Progenitor cell of endocrine pancreas (in vitro differentiated cells): ENCODE data around the gene M1AP. TPM values are rescaled to one million over a fixed set of nuclear protein-coding genes. Genes with fewer than 3 reads are reported as not detected.
"Not testable (repeated sequence)": the region's sequence is repeated elsewhere in the genome, so short reads cannot be mapped to it uniquely, and the experiment has no call there.

Source experiments
- DNase-seq: peaks from one replicate; pipeline ENCODE4 v3.0.0; 2021; ENCODE audit warnings: low spot score; ENCODE audit not compliant: unreplicated experiment
- H3K27ac Mint-ChIP-seq: 2 replicates; pipeline ENCODE4 v1.8.0; 2021; ENCODE audit warnings: mild to moderate bottlenecking, moderate library complexity, mixed read lengths
- H3K27me3 Mint-ChIP-seq: 2 replicates; pipeline ENCODE4 v1.8.0; 2021; ENCODE audit warnings: mixed read lengths
- H3K36me3 Mint-ChIP-seq: 2 replicates; pipeline ENCODE4 v1.8.0; 2022; ENCODE audit warnings: mixed read lengths; ENCODE audit not compliant: insufficient read depth
- H3K4me1 Mint-ChIP-seq: 2 replicates; pipeline ENCODE4 v1.8.0; 2021; ENCODE audit warnings: low read depth, mixed read lengths
- H3K4me3 Mint-ChIP-seq: 2 replicates; pipeline ENCODE4 v1.8.0; 2021; ENCODE audit warnings: low read depth, mild to moderate bottlenecking, moderate library complexity, mixed read lengths
- H3K9me3 Mint-ChIP-seq: 2 replicates; pipeline ENCODE4 v1.8.0; 2021; ENCODE audit warnings: low read depth, mixed read lengths
- total RNA-seq: library from RNA; stranded (reverse); gene quantifications from 2 replicates; pipeline ENCODE4 v1.2.1, GENCODE V29; 2021
- TF ChIP-seq, protein P1 (sequence below): fragments of 200-600 bp; sonication (generic); IDR thresholded peaks from one replicate; pipeline ENCODE4 v1.5.0; 2021; ENCODE audit warnings: antibody characterized with exemption, mild to moderate bottlenecking; ENCODE audit not compliant: unreplicated experiment

The M1AP gene
- total RNA-seq, 1 donor from 2014 or later, result 2.5 TPM

DNA sequence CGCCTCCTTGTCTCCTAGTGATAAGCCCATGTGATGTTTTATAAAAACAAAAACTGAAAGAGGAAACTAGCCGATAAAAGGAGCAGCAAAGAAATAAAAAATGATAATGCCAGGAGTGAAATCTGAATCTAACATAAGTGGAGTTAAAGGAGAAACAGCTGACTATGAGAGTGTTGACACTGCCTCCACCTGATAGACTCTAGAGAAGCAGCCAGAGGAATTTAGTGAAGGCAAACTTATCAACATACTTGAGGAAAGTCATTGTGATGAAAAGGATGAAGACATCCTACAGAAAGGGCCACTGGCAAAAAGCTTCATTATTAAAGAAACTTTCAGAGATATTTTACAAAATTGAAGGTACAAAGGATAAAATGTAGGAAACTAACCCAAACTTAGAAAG lies 1.9 kb downstream of the M1AP start:
- Mint-ChIP-seq H3K27ac (no peak overlapping the region), H3K4me3 (no peak overlapping the region), H3K9me3 (peaks cover 4% of the 10 kb centered on the region), H3K27me3 (peaks cover 23% of the 10 kb centered on the region), H3K4me1 (no peaks in the 10 kb centered on the region), H3K36me3 (no peaks in the 10 kb centered on the region)
- TF ChIP-seq, protein P1, sequence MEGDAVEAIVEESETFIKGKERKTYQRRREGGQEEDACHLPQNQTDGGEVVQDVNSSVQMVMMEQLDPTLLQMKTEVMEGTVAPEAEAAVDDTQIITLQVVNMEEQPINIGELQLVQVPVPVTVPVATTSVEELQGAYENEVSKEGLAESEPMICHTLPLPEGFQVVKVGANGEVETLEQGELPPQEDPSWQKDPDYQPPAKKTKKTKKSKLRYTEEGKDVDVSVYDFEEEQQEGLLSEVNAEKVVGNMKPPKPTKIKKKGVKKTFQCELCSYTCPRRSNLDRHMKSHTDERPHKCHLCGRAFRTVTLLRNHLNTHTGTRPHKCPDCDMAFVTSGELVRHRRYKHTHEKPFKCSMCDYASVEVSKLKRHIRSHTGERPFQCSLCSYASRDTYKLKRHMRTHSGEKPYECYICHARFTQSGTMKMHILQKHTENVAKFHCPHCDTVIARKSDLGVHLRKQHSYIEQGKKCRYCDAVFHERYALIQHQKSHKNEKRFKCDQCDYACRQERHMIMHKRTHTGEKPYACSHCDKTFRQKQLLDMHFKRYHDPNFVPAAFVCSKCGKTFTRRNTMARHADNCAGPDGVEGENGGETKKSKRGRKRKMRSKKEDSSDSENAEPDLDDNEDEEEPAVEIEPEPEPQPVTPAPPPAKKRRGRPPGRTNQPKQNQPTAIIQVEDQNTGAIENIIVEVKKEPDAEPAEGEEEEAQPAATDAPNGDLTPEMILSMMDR, result no peak
- DNase-seq, result no peak

DNA sequence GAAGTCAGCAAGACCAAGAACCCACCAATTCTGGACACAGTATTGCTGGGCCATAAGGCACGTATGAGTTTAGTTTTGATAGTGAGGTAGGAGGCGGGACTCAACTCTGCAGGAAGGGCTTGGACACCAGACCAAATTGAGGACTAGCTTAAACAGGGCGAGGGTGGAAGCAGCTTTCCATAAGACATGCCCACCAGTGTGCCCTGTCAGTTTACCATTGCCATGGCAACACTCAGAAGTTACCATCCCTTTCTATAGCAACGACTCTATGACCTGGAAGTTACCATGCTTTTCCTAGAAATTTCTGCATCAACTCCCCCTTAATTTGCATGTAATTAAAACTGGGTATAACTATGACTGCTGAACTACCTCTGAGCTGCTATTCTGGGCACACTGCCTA lies 2.8 kb downstream of the M1AP start:
- Mint-ChIP-seq H3K36me3 (no peaks in the 10 kb centered on the region), H3K4me1 (no peaks in the 10 kb centered on the region), H3K4me3 (no peak overlapping the region), H3K9me3 (peaks cover 4% of the 10 kb centered on the region), H3K27ac (no peak overlapping the region), H3K27me3 (peaks cover 23% of the 10 kb centered on the region)
- DNase-seq, result no peak
- TF ChIP-seq, protein P1, result no peak

DNA sequence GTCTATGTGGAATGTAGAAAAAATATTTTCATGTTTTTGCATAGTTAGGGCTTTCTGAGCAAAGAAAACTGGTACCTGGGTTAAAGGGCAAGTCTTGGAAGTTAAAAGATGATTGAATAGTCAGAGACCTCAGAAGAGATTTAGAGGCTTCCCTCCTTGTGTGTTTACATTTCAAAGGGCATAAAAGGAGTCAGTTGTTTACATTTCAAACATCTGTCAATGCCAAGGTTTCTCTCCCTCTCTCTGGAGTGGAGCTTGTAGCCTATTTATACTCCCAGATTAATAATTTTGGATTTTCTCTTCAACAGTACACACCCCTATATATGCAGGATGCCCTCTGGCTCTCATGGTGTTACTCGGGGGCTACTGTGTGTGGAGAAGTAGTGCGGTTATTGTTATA lies 8.6 kb downstream of the M1AP start:
- no peak overlapping the region for H3K4me3 Mint-ChIP-seq
- H3K36me3 Mint-ChIP-seq, result no peaks in the 10 kb centered on the region
- no peaks in the 10 kb centered on the region for H3K27me3 Mint-ChIP-seq
- TF ChIP-seq, protein P1, result no peak
- DNase-seq, result no peak
- H3K4me1 Mint-ChIP-seq, result peaks cover 2% of the 10 kb centered on the region
- no peaks in the 10 kb centered on the region for H3K9me3 Mint-ChIP-seq
- H3K27ac Mint-ChIP-seq, result no peak overlapping the region

DNA sequence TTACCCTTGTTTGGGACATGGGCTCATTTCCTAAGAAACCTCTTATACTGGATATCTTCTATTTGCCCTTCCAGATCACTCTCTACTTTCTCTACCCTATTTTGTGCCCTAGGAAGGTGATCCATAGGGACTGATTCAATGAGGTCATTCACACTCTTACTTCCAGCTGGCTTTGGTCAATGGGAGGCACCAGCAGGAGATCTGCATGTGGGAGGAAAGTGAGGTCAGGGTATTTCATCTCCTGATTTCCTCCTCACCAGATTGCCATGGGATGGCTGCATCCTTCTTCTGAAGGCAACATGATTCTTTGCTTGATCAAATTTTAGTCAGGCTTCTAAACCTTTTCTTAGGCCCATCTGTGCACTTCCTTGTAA lies 15.2 kb downstream of the M1AP start:
- Mint-ChIP-seq H3K27me3 (no peaks in the 10 kb centered on the region), H3K9me3 (no peaks in the 10 kb centered on the region)
- DNase-seq, result no peak

DNA sequence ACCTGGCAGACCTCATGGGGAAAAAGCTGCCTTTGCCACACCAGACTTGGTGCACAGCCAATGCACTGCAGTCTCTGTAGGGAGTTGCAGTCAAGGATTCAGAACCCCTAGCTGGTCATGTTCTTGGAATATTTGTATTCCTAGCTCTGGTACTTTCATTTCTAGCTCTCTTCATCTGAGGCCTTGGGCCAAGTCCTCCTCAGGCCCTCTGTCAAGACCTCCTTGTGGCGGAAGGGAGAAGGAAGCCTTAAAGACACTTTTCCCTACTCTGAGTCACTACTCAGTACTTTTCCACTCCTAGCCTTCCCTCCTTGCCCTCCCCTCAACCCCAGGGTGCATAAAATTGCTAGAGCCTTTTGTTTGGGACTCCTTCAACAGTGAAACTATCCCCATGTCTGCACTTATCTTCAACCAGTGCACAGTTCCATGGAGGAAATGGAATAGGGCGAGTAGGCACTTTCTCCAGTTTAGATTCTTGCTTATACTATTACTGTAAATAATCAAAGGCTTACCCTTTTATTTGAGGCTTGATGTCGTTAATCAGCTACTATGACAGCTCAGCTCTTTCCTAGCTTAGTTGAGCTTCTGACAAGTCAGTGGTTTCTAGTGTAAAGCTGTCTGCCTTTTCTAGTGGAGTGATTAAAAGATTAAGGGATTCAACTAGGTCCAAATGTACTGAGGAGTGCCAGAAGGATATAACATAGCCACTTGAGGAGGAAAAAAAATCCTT lies 15.8 kb downstream of the M1AP start:
- H3K27me3 Mint-ChIP-seq, result no peaks in the 10 kb centered on the region
- no peak overlapping the region for H3K27ac Mint-ChIP-seq
- TF ChIP-seq, protein P1, result no peak
- no peak for DNase-seq
- no peaks in the 10 kb centered on the region for H3K4me1 Mint-ChIP-seq
- no peaks in the 10 kb centered on the region for H3K36me3 Mint-ChIP-seq
- H3K9me3 Mint-ChIP-seq, result no peaks in the 10 kb centered on the region
- no peak overlapping the region for H3K4me3 Mint-ChIP-seq

More for the DNA sequence above, 15.2 kb downstream of the M1AP start:
- TF ChIP-seq, protein P1, result no peak
- no peak overlapping the region for H3K27ac Mint-ChIP-seq
- no peaks in the 10 kb centered on the region for H3K4me1 Mint-ChIP-seq
- H3K36me3 Mint-ChIP-seq, result no peaks in the 10 kb centered on the region
- no peak overlapping the region for H3K4me3 Mint-ChIP-seq

DNA sequence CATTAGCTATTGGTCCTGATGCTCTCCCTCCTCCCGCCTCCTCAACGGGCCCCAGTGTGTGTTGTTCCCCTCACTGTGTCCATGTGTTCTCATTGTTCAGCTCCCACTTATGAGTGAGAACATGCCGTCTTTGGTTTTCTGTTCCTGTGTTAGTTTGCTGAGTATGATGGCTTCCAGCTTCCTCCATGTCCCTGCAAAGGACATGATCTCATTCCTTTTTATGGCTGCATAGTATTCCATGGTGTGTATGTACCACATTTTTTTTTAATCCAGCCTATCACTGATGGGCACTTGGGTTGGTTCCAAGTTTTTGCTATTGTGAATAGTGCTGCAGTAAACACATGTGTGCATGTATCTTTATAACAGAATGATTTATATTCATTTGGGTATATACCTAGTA lies 17.7 kb downstream of the M1AP start:
- H3K27me3 Mint-ChIP-seq, H3K4me1 Mint-ChIP-seq: not testable (repeated sequence)

More for the DNA sequence above, 17.7 kb downstream of the M1AP start:
- not testable (repeated sequence) for H3K9me3 Mint-ChIP-seq, H3K27ac Mint-ChIP-seq, H3K36me3 Mint-ChIP-seq, DNase-seq, H3K4me3 Mint-ChIP-seq
